Esophagus squamous epithelium (tissue), 5 donors: Measurements from ENCODE around the gene GREM2. TPM values are rescaled to one million over a fixed set of nuclear protein-coding genes. Genes with fewer than 3 reads are reported as not detected.

ENCODE experiments used
- DNase-seq: peaks from one replicate; lab custom pipeline; 2025; lab: John Stamatoyannopoulos, UW
- H3K27ac ChIP-seq, 4 donors: fragments of 200-600 bp; sonication (generic); one replicate each; pipeline ENCODE4 v1.5.1; 2016 to 2019; ENCODE audit warnings: mild to moderate bottlenecking in 1 of 4
- H3K27me3 ChIP-seq, 4 donors: fragments of 200-600 bp; sonication (generic); 1 replicate in 3 of 4; 2 replicates in 1 of 4; pipeline versions ENCODE4 v1.5.1 to v1.6.0; 2017 to 2021; ENCODE audit warnings: antibody characterized with exemption in 1 of 4
- H3K36me3 ChIP-seq, 3 donors: fragments of 200-600 bp; sonication (generic); one replicate each; pipeline ENCODE4 v1.5.1; 2016 to 2019
- H3K4me1 ChIP-seq, 3 donors: fragments of 200-600 bp; sonication (generic); one replicate each; pipeline ENCODE4 v1.5.1; 2017 to 2019
- H3K4me3 ChIP-seq, 4 donors: fragments of 200-600 bp; sonication (generic); 1 replicate in 3 of 4; 2 replicates in 1 of 4; pipeline ENCODE4 v1.5.1; 2016 to 2019; ENCODE audit warnings: mild to moderate bottlenecking in 2 of 4, moderate library complexity in 1 of 4
- H3K9me3 ChIP-seq, 3 donors: fragments of 200-600 bp; sonication (generic); one replicate each; pipeline ENCODE4 v1.5.1; 2016 to 2019
- POLR2A ChIP-seq, 4 donors: fragments of 450-650 bp; IDR thresholded peaks; one replicate each; pipeline ENCODE4 v1.6.1; 2017; ENCODE audit warnings: antibody characterized with exemption in 4 of 4, mild to moderate bottlenecking in 4 of 4, moderate library complexity in 3 of 4
- WGBS, 2 donors: methylation state at CpG; one replicate each; pipeline ENCODE4 v1.1.5; 2018; 5-methylcytosine and 5-hydroxymethylcytosine counted together
- intact Hi-C: fragments of 100-400 bp; cut with DNase I; formaldehyde crosslinking; loops from one replicate; pipeline ENCODE4 v1.15.0; 2022
- total RNA-seq, 4 donors: library from RNA; depleted of rRNA; stranded (reverse); fragments of >200 nt; gene quantifications; one replicate each; pipeline ENCODE4 v1.1.0, GENCODE V29; 2016
- TF ChIP-seq, protein P1 (sequence below), 6 experiments: fragments of 450-650 bp in 4 of 6; fragments of 200-600 bp in 2 of 6; sonication (generic) in 2 of 6; IDR thresholded peaks; one replicate each; pipeline ENCODE4 v1.5.1; 2016 to 2019; ENCODE audit warnings: antibody characterized with exemption in 6 of 6, mild to moderate bottlenecking in 4 of 6, moderate library complexity in 4 of 6
- donor health status: DM: yes; HTN: yes; CAD: no.

The GREM2 gene
- total RNA-seq, 4 donors from 2014 or later: 0.45 to 8.8 (median 0.74) TPM

DNA sequence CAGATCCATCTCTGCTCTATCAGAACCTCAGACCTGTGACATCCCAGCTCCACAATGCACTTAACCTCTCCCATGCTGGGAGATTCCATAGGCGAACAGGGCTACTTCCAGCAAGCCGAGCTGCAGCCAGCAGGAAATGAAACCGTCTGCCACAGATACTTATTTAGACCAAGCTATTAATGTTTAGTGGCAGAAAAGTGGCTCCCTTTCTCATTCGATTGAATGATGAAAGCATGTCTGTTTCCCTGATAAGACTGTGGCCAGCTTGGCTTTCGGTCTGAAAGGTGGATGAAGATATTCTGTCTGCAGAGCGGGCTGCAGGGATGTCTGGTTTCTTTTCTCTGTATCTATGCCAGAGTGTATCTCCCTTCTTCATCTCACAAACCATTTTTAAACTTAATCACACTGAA is 146.4 kb downstream of the GREM2 start:
- Histone ChIP-seq H3K27ac (no peak overlapping the region), H3K4me3 (no peak overlapping the region), H3K9me3 (no peaks in the 10 kb centered on the region), H3K36me3 (no peaks in the 10 kb centered on the region), H3K27me3 (no peaks in the 10 kb centered on the region), H3K4me1 (no peaks in the 10 kb centered on the region)
- TF ChIP-seq POLR2A (IDR thresholded peaks at IDR 0.05): no peak
- TF ChIP-seq, protein P1, sequence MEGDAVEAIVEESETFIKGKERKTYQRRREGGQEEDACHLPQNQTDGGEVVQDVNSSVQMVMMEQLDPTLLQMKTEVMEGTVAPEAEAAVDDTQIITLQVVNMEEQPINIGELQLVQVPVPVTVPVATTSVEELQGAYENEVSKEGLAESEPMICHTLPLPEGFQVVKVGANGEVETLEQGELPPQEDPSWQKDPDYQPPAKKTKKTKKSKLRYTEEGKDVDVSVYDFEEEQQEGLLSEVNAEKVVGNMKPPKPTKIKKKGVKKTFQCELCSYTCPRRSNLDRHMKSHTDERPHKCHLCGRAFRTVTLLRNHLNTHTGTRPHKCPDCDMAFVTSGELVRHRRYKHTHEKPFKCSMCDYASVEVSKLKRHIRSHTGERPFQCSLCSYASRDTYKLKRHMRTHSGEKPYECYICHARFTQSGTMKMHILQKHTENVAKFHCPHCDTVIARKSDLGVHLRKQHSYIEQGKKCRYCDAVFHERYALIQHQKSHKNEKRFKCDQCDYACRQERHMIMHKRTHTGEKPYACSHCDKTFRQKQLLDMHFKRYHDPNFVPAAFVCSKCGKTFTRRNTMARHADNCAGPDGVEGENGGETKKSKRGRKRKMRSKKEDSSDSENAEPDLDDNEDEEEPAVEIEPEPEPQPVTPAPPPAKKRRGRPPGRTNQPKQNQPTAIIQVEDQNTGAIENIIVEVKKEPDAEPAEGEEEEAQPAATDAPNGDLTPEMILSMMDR (IDR thresholded peaks at IDR 0.05): no peak
- 33 to 45% methylated on average over 6 of the region's 6 CpGs for WGBS, 2 donors
- DNase-seq: no peak
- intact Hi-C loops: no loop called here

DNA sequence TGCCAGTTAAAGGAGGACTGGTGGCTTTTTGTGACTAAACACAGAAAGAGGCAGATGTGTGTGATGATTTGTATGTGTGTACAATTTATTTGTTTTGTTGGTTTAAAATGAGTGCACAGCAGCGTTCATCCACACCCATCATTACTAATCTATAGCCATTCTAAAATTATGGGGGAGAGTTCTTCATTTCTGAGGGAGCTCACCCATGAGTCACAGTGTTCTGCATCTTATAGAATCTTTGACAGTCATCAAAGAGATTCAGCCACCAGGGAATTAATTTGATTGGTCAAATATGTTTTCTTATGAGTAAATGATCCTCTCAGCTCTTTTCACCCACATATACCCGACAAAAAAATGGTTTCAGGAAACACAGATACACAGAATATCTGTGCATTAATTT is 147.9 kb downstream of the GREM2 start:
- DNase-seq: no peak
- Histone ChIP-seq H3K4me1 (no peaks in the 10 kb centered on the region), H3K27ac (no peak overlapping the region), H3K36me3 (no peaks in the 10 kb centered on the region), H3K4me3 (no peak overlapping the region), H3K9me3 (no peaks in the 10 kb centered on the region), H3K27me3 (no peaks in the 10 kb centered on the region)
- TF ChIP-seq POLR2A (IDR thresholded peaks at IDR 0.05): no peak
- TF ChIP-seq, protein P1 (IDR thresholded peaks at IDR 0.05): no peak
- intact Hi-C loops: no loop called here
- 66 to 73% methylated on average over 2 of the region's 2 CpGs for WGBS, 2 donors

DNA sequence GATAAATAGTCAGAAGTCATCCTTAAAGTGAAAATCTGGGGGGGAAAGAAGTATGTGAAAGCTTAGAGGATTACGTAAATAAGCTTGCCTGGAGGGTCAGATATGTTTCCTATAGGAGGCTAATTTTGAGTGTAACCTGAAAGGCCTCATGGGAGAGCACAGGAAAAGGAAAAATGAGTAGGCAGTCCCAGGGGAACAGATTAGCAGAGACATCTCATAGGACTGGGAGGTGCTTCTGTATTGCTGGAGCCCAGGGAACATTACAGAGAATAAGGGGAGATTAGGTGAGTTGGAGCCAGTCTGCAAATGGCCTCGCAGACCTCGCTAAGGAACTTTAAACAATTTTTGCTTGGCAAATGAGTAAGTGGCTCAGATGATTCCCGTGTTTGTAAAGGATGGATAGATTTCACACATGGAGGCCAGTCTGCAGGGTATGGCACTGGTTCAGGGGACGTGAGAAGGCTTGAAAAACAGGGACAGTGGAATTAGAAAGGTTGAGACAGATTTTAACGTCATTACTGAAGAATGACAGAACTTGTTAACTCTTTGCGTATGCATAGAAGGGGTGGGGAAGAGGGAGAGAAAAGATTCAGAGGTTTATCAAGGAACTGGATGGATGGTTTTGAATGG is 149.1 kb downstream of the GREM2 start:
- Histone ChIP-seq H3K4me3 (no peak overlapping the region), H3K27ac (no peak overlapping the region), H3K4me1 (no peaks in the 10 kb centered on the region), H3K27me3 (no peaks in the 10 kb centered on the region), H3K9me3 (no peaks in the 10 kb centered on the region), H3K36me3 (no peaks in the 10 kb centered on the region)
- 49 to 66% methylated on average over 7 of the region's 7 CpGs for WGBS, 2 donors
- TF ChIP-seq, protein P1 (IDR thresholded peaks at IDR 0.05): no peak
- TF ChIP-seq POLR2A (IDR thresholded peaks at IDR 0.05): no peak
- no peak for DNase-seq
- intact Hi-C loops: no loop called here

DNA sequence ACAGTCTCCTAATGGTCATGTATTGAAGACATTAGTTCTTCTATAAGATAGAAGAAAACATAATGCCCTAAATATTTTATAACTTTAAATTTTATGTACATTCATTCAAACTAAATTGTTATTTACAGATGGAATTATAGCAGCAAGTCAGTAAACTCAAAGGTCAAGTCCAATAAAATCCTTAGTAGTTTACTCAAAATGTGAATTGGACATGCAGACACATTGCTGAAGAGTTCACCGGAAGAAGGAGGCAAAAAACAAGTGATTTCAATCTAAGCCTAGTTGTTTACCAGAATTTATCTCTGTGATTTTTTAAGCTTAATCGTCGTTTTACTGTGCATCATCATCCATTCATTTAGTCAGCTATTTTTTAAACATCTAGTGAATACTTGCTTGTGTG is 149.7 kb downstream of the GREM2 start:
- WGBS, 2 donors: 71 to 74% methylated on average over 3 of the region's 3 CpGs
- Histone ChIP-seq H3K27ac (no peak overlapping the region), H3K9me3 (no peaks in the 10 kb centered on the region), H3K4me1 (no peaks in the 10 kb centered on the region), H3K27me3 (no peaks in the 10 kb centered on the region), H3K36me3 (no peaks in the 10 kb centered on the region), H3K4me3 (no peak overlapping the region)
- intact Hi-C loops: no loop called here
- DNase-seq: no peak
- TF ChIP-seq, protein P1 (IDR thresholded peaks at IDR 0.05): no peak
- TF ChIP-seq POLR2A (IDR thresholded peaks at IDR 0.05): no peak

DNA sequence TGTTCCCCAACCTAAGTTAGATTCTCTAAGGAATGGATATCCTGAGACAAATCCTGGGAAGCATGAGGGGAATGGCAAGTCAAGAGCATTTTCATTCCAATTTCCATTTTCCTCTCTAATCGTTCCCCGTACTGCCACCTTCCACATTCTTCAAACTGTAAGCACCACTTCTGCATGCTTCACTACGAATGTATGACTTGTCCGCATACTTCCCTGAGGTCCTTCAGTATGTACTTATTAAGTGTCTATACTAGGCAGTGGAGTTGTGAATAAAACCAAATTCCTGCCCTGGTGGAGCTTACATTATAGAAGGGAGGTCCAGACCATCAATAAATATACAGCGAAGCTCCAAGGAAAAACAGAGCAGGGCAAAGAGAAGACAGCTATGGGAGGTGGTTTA is 154.8 kb downstream of the GREM2 start:
- Histone ChIP-seq H3K27me3 (no peaks in the 10 kb centered on the region), H3K36me3 (no peaks in the 10 kb centered on the region), H3K9me3 (no peaks in the 10 kb centered on the region), H3K4me1 (no peaks in the 10 kb centered on the region), H3K4me3 (no peak overlapping the region), H3K27ac (no peak overlapping the region)
- DNase-seq: no peak
- 80 to 83% methylated on average over 5 of the region's 5 CpGs for WGBS, 2 donors
- intact Hi-C loops: no loop called here
- TF ChIP-seq POLR2A (IDR thresholded peaks at IDR 0.05): no peak
- TF ChIP-seq, protein P1 (IDR thresholded peaks at IDR 0.05): no peak
